Tibial nerve (tissue), 4 donors: ENCODE measurements around the gene HADH.
"Not testable (repeated sequence)": the region's sequence is repeated elsewhere in the genome, so short reads cannot be mapped to it uniquely, and the experiment has no call there.

Source experiments
- CTCF ChIP-seq, 5 experiments: fragments of 200-600 bp in 3 of 5; fragments of 450-650 bp in 2 of 5; sonication (generic) in 3 of 5; IDR thresholded peaks; one replicate each; pipeline ENCODE4 v1.5.1; 2016 to 2019; ENCODE audit warnings: antibody characterized with exemption in 5 of 5, mild to moderate bottlenecking in 3 of 5, moderate library complexity in 2 of 5
- EP300 ChIP-seq, 2 donors: sonication (generic); formaldehyde crosslinking; IDR thresholded peaks; one replicate each; pipeline ENCODE4 v1.6.1; 2017; ENCODE audit warnings: antibody characterized with exemption in 2 of 2, mild to moderate bottlenecking in 1 of 2
- POLR2A ChIP-seq, 2 donors: fragments of 450-650 bp; IDR thresholded peaks; one replicate each; pipeline ENCODE4 v1.6.1; 2017; ENCODE audit warnings: antibody characterized with exemption in 2 of 2, mild to moderate bottlenecking in 2 of 2, moderate library complexity in 2 of 2

GRCh38 chr4:108050166-108051111 is 60.8 kb downstream of the HADH start:
- not testable (repeated sequence) for TF ChIP-seq EP300, CTCF, POLR2A (IDR thresholded peaks at IDR 0.05)
